ENCODE results near the gene GORASP2.

GRCh38 chr2:170929686-170930050 lies 615 bp downstream of the GORASP2 start:
- TF ChIP-seq POLR2AphosphoS5 (IDR thresholded peaks at IDR 0.05; ENCODE audit: low read depth, low read length), result no peak
- TF ChIP-seq POLR2A (IDR thresholded peaks at IDR 0.05; ENCODE audit: low read depth, low read length), result no peak
